ENCODE measurements around the gene SLC35D1.

GRCh38 chr1:67085326-67085725, 31.4 kb upstream of the SLC35D1 start:
- TF ChIP-seq, protein P1, sequence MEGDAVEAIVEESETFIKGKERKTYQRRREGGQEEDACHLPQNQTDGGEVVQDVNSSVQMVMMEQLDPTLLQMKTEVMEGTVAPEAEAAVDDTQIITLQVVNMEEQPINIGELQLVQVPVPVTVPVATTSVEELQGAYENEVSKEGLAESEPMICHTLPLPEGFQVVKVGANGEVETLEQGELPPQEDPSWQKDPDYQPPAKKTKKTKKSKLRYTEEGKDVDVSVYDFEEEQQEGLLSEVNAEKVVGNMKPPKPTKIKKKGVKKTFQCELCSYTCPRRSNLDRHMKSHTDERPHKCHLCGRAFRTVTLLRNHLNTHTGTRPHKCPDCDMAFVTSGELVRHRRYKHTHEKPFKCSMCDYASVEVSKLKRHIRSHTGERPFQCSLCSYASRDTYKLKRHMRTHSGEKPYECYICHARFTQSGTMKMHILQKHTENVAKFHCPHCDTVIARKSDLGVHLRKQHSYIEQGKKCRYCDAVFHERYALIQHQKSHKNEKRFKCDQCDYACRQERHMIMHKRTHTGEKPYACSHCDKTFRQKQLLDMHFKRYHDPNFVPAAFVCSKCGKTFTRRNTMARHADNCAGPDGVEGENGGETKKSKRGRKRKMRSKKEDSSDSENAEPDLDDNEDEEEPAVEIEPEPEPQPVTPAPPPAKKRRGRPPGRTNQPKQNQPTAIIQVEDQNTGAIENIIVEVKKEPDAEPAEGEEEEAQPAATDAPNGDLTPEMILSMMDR (IDR thresholded peaks at IDR 0.05 in 4 of 5, conservative IDR thresholded peaks at IDR 0.05 in 1 of 5): no peak
- no peak for TF ChIP-seq POLR2A (IDR thresholded peaks at IDR 0.05)

Data from gastrocnemius medialis (tissue), 4 donors.